Activated B cell treated with CpG ODN at 0.5 μM for 24 hours (primary cell): Measurements from ENCODE around the gene TBC1D9. TPM values are rescaled to one million over a fixed set of nuclear protein-coding genes. Genes with fewer than 3 reads are reported as not detected.
A peak's percentile ranks its signal among the peaks of the same experiment; 100 is the strongest.

Experiments used
- ATAC-seq: fragments of 200-7000 bp; cut with Tn5 transposase; one replicate; pipeline ENCODE4 v1.10.0; 2021; ENCODE audit warnings: low read depth, mild to moderate bottlenecking, moderate library complexity
- CTCF ChIA-PET: fragments of 350-600 bp; sonication (Branson Sonifier 250); formaldehyde crosslinking; loops from one replicate; lab custom pipeline; 2021; ENCODE audit warnings: antibody characterized with exemption; lab: Charles Lee
- POLR2A ChIA-PET: fragments of 350-600 bp; sonication (Branson Sonifier 250); formaldehyde crosslinking; loops from one replicate; lab custom pipeline; 2021; ENCODE audit warnings: antibody characterized with exemption; lab: Charles Lee
- DNase-seq: peaks from one replicate; pipeline ENCODE4 v3.0.0; 2022
- H3K27ac Mint-ChIP-seq: one replicate; pipeline ENCODE4 v1.8.0; 2020; ENCODE audit warnings: mixed read lengths
- H3K27me3 Mint-ChIP-seq: one replicate; pipeline ENCODE4 v1.8.0; 2021; ENCODE audit warnings: mixed read lengths
- H3K36me3 Mint-ChIP-seq: one replicate; pipeline ENCODE4 v1.8.0; 2021; ENCODE audit warnings: low read depth, mixed read lengths
- H3K4me1 Mint-ChIP-seq: one replicate; pipeline ENCODE4 v1.8.0; 2021; ENCODE audit warnings: mixed read lengths
- H3K4me3 Mint-ChIP-seq: one replicate; pipeline ENCODE4 v1.8.0; 2020; ENCODE audit warnings: mild to moderate bottlenecking, mixed read lengths
- H3K9me3 Mint-ChIP-seq: one replicate; pipeline ENCODE4 v1.8.0; 2020; ENCODE audit warnings: mixed read lengths
- CTCF ChIP-seq: fragments of 200-600 bp; IDR thresholded peaks from one replicate; pipeline ENCODE4 v1.8.0; 2022; ENCODE audit warnings: antibody characterized with exemption, mild to moderate bottlenecking
- intact Hi-C: fragments of 100-400 bp; cut with micrococcal nuclease; formaldehyde crosslinking; loops from one replicate; pipeline ENCODE4 v1.15.1; 2024
- total RNA-seq: library from RNA; stranded (reverse); gene quantifications from 2 replicates; pipeline ENCODE4 v1.2.3, GENCODE V29; 2022

Gene TBC1D9
- total RNA-seq, 1 donor from 2014 or later = 46.0 TPM

DNA sequence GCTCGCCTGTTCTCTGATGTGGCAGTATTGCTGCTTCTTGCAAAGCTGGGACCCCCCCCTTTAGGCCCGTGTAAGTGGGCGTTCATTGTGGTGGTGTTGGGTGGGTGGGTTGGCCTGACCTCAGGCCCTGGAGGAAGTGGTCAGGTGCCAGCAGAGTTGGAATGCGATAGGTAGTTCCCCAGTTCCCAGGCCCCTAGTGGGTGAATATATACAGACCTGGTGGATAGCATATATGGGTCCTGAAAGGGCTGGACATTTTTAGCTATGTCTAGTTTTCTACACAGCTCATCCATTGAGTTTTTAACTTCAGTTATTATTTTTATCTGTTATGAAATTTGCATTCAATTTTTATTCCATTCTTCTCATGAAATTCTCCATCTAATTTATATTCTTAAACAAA, 151.6 kb downstream of the TBC1D9 start:
- H3K36me3 Mint-ChIP-seq = no peaks in the 10 kb centered on the region
- no peak overlapping the region for H3K4me3 Mint-ChIP-seq
- no peak for TF ChIP-seq CTCF
- no peak for ATAC-seq
- intact Hi-C loops = no loop called here
- DNase-seq = no peak
- no peak overlapping the region for H3K27ac Mint-ChIP-seq
- peaks cover 9% of the 10 kb centered on the region for H3K27me3 Mint-ChIP-seq
- ChIA-PET CTCF (interaction anchor here (1.7 kb wide), 1 partner anchor 244 kb away, joined by 4 read pairs; no protein-coding TSS in a partner anchor), POLR2A (no interaction called here)
- no peaks in the 10 kb centered on the region for H3K4me1 Mint-ChIP-seq
- H3K9me3 Mint-ChIP-seq = no peaks in the 10 kb centered on the region

DNA sequence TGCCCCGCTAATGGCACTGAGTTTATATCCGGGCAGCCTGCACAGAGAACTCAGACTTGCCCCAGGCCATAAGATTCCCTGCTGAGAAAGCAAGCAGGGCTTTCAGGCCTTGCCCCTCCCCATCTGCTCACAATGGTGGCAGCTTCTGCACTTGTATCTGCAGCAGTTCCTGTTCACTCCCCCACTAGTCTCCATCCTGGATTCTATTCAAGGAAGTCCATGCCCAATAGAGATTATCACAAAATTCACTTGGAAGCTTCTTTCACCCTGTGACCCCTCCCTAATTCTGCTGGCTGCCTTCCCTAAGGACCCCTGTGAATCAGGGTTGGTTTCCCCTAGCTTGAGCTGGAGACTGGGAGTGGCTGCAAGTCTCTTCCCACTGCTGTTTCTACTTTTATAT, 152.9 kb downstream of the TBC1D9 start:
- no peak for TF ChIP-seq CTCF
- Mint-ChIP-seq H3K4me1 (no peaks in the 10 kb centered on the region), H3K27ac (no peak overlapping the region), H3K27me3 (peaks cover 10% of the 10 kb centered on the region), H3K9me3 (no peaks in the 10 kb centered on the region), H3K36me3 (no peaks in the 10 kb centered on the region), H3K4me3 (no peak overlapping the region)
- ATAC-seq (no peak), DNase-seq (no peak)
- ChIA-PET POLR2A (no interaction called here), CTCF (interaction anchor here (1.2 kb wide), 1 partner anchor 243 kb away, joined by 3 read pairs; no protein-coding TSS in a partner anchor)
- intact Hi-C loops = no loop called here

- POLR2A ChIA-PET = no interaction called here
- TF ChIP-seq CTCF = no peak
- ATAC-seq = no peak
- CTCF ChIA-PET = interaction anchor here (1.2 kb wide), 1 partner anchor 243 kb away, joined by 3 read pairs; no protein-coding TSS in a partner anchor
- H3K27ac Mint-ChIP-seq = no peak overlapping the region
- intact Hi-C loops = no loop called here
- no peak for DNase-seq
- H3K4me1 Mint-ChIP-seq = no peaks in the 10 kb centered on the region
- H3K27me3 Mint-ChIP-seq = peaks cover 8% of the 10 kb centered on the region
- no peak overlapping the region for H3K4me3 Mint-ChIP-seq
- H3K36me3 Mint-ChIP-seq = no peaks in the 10 kb centered on the region
- H3K9me3 Mint-ChIP-seq = no peaks in the 10 kb centered on the region
Observed at GRCh38 chr4:140602714-140603113, 153.5 kb downstream of the TBC1D9 start.

DNA sequence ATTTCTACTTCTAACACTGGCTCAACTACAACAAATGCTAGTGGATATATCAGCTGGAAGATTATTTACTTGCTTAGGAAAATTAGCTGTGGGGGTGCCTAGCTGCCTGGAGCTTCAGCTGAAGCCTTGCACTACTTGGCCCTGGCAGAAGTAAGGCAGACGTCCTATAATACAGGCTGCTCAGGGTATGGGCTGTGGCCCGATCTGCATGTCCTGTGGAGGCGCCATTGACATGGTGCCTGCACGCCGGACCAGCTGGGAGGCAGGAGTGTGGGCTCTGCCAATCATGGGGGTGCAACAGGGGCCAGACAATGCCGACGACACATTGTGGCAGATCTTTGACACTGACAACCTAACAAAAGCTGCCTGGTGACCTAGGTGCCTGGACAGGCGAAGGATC, 155.8 kb downstream of the TBC1D9 start:
- no peak overlapping the region for H3K27ac Mint-ChIP-seq
- peaks cover 1% of the 10 kb centered on the region for H3K27me3 Mint-ChIP-seq
- no peaks in the 10 kb centered on the region for H3K36me3 Mint-ChIP-seq
- H3K4me3 Mint-ChIP-seq = no peak overlapping the region
- no peak for TF ChIP-seq CTCF
- DNase-seq (no peak), ATAC-seq (no peak)
- intact Hi-C loops = no loop called here
- POLR2A ChIA-PET = no interaction called here
- H3K9me3 Mint-ChIP-seq = no peaks in the 10 kb centered on the region
- CTCF ChIA-PET = interaction anchor here (1.7 kb wide), 1 partner anchor 8 kb away, joined by 8 read pairs; no protein-coding TSS in a partner anchor
- H3K4me1 Mint-ChIP-seq = no peaks in the 10 kb centered on the region

DNA sequence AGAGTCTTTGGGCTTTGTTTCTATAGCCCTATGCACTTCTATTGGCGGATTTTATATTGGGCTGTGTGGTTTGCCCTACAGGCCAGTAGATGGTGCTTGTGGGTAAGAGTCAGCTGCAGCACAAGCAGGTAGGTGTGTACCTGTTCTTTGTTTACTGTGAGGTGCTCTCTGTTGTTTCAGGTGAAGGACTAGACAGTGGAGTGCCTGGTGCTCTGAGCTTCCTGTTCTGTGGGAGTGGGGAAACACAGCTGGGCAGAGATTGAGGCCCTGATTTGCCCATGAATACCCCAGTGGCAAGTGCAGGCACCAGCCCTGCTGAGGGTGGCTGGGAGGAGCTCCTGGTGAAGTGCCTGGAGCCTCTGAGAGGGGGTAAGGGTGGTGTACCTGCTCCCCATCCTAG, 161.1 kb downstream of the TBC1D9 start:
- POLR2A ChIA-PET = no interaction called here
- Mint-ChIP-seq H3K36me3 (no peaks in the 10 kb centered on the region), H3K27me3 (peaks cover 29% of the 10 kb centered on the region), H3K4me1 (no peaks in the 10 kb centered on the region), H3K9me3 (no peaks in the 10 kb centered on the region), H3K27ac (no peak overlapping the region), H3K4me3 (no peak overlapping the region)
- TF ChIP-seq CTCF = no peak
- ATAC-seq (peak; percentile 70), DNase-seq (no peak)
- CTCF ChIA-PET = interaction anchor here (1.2 to 1.9 kb wide), 4 partner anchors 10 to 293 kb away, joined by 5 to 14 read pairs (median 8); no protein-coding TSS in a partner anchor
- intact Hi-C loops = loop anchor here (1.0 kb wide), 2 partner anchors 256 to 289 kb away; no protein-coding TSS in a partner anchor
